KOPT-K1 (cell line): Measurements from ENCODE around the gene POLR2J2.
"Not testable (repeated sequence)": the region's sequence is repeated elsewhere in the genome, so short reads cannot be mapped to it uniquely, and the experiment has no call there.

ENCODE experiments used
- H3K27ac ChIP-seq: fragments of 200-600 bp; sonication (generic); 2 replicates; pipeline ENCODE4 v1.5.1; 2016; ENCODE audit warnings: antibody characterized with exemption, mild to moderate bottlenecking, low read depth, low read length; ENCODE audit not compliant: poor library complexity, severe bottlenecking
- H3K36me3 ChIP-seq: fragments of 200-600 bp; sonication (generic); 2 replicates; pipeline ENCODE4 v1.5.1; 2017; ENCODE audit warnings: antibody characterized with exemption, mild to moderate bottlenecking, low read length, moderate library complexity; ENCODE audit not compliant: insufficient read depth
- H3K9me3 ChIP-seq: fragments of 200-600 bp; sonication (generic); 2 replicates; pipeline ENCODE4 v1.5.1; 2017; ENCODE audit warnings: antibody characterized with exemption, low read length, mild to moderate bottlenecking; ENCODE audit not compliant: insufficient read depth, poor library complexity, severe bottlenecking

POLR2J2 gene

GRCh38 chr7:102688299-102689036 lies 17.0 kb upstream of the POLR2J2 start:
- H3K9me3 ChIP-seq, H3K27ac ChIP-seq, H3K36me3 ChIP-seq: not testable (repeated sequence)

DNA sequence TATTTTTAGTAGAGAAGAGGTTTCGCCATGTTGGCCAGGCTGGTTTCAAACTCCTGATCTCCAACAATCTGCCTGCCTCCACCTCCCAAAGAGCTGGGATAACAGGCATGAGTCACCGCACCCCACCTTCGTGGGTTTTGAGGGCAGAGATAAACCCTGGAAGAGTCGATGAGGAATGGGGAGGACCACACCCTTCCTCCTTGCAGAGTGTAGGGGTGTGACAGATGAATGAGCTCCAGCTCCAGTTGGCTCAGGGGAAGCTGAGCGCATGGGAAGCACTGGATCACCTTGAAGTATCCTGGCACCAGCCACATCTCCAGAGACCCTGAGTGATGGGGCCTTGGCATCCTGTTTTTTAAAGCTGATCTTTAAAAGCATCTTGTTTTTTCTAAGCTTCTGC lies 11.1 kb upstream of the POLR2J2 start:
- not testable (repeated sequence) for H3K9me3 ChIP-seq, H3K27ac ChIP-seq, H3K36me3 ChIP-seq

DNA sequence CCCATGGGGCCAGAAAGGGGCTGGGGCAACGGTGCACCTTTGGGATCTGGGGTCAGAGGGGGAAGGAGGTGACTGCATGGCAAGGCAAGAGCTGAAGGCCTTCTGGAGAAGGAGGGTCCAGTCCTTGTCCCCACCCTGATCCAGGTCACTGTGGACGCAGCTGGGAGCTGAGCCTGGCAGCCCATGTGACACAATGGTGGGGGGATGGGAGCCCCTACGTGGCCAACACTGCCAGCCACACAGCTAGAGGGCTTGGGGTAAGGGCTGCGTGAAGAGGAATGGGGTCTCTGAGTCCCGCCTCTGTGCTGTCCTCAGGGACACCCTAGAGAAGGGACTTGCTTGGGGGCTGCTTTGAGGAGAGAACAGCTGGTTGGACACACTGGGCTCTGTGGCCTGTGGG lies 9.3 kb upstream of the POLR2J2 start:
- H3K9me3 ChIP-seq, H3K36me3 ChIP-seq, H3K27ac ChIP-seq: not testable (repeated sequence)

DNA sequence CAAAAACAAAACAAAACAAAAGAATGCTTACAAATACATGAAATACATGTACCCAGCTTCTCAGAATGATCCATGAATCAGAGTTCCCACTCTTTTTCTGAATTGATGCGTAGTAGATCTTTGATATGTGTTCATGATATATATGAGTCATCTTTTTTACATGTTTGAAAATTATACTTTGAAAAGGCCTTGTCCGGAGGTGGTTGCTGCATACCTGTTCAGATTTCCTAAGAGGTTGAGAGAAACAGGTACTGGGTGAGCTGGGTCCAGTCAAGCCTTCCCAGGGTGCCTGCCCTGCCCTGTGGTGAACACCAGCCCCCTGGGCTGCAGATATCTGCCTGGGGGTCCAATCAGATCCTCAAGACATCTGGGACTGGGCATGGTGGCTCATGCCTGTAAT lies 4.1 kb upstream of the POLR2J2 start:
- not testable (repeated sequence) for H3K36me3 ChIP-seq, H3K9me3 ChIP-seq, H3K27ac ChIP-seq

- H3K27ac ChIP-seq, H3K9me3 ChIP-seq, H3K36me3 ChIP-seq: not testable (repeated sequence)
Observed at GRCh38 chr7:102673447-102674067, 2.1 kb upstream of the POLR2J2 start.

DNA sequence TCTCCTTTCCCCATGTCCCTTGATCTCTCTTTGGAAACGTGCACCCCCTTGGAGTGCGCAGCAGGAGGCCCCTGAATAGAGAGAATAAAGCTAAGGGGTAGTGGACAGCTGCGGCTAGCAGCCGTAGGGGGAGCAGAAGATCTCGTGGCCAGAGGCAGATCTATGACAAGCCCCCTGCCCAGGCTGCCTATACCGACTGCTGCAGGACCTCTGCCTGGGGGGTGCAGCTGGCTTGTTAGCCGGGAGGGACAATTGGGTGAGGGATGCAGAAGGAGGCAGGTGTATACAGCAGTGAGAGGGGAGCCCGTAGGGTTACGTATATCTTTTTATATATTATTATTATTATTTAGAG lies 469 bp upstream of the POLR2J2 start:
- not testable (repeated sequence) for H3K36me3 ChIP-seq, H3K27ac ChIP-seq

GRCh38 chr7:102667523-102667922 lies 3.9 kb downstream of the POLR2J2 start:
- H3K36me3 ChIP-seq, H3K27ac ChIP-seq, H3K9me3 ChIP-seq: not testable (repeated sequence)

More for the DNA sequence above, 469 bp upstream of the POLR2J2 start:
- H3K9me3 ChIP-seq, result not testable (repeated sequence)

- not testable (repeated sequence) for H3K9me3 ChIP-seq, H3K36me3 ChIP-seq, H3K27ac ChIP-seq
Observed at GRCh38 chr7:102666850-102667249, 4.6 kb downstream of the POLR2J2 start.

DNA sequence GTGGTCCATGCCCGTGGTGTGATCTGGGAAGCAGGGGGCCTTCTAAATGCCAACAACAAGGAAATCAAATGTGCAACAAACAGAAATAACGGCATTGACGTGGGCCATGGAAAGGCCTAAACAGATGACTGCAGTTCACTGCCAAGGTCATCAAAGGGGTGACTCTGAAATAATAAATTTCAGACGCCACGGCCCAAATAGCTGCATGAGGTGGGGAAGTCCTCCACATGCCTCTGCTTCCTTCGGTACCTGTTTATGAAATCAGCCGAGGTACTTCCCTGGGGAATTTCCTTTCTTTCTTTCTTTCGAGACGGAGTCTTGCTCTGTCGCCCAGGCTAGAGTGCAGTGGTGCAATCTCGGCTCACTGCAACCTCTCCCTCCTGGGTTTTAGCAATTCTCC lies 6.7 kb downstream of the POLR2J2 start:
- H3K27ac ChIP-seq, H3K36me3 ChIP-seq, H3K9me3 ChIP-seq: not testable (repeated sequence)

DNA sequence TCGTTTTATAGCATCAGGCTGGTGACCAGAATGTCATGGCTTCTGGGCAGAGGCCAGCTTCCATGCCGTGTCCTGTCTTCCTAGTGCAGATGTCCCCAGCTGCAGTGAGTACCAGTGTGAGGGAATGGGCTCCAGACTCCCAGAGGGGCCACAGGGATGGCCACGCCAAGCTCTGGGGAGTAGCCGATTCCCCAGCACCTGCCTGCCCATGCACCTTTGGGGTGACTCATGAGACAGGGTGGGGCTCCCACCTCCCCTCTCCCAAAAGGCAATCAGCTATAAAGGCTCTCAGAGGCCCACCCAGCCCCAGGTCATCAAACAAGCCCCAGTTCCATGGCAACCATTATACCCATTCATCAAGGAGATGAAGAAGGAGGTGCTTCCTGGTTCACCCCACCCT lies 21.5 kb downstream of the POLR2J2 start, which contains the start of gene SPDYE2B:
TSS of gene SPDYE2B (plus strand) at position 396 of the 400 bp plus-strand sequence. CDS start 2,030 bp downstream, outside the sequence.
- not testable (repeated sequence) for H3K9me3 ChIP-seq, H3K36me3 ChIP-seq, H3K27ac ChIP-seq

DNA sequence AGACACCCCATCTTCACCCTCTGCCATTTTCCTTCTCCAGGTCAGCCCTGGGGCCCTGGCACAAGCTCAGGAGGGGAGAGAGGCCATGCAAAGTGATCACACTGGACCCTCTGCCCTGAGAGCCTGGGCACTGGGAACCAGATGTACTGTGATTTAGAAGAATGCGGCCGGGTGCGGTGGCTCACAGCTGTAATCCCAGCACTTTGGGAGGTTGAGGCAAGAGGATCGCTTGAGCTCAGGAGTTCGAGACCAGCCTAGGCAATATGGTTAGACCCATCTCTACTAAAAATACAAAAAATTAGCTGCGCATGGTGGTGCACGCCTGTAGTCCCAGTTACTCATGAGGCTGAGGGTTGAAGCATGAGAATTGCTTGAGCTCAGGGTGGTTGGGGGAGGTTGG lies 23.6 kb downstream of the POLR2J2 start:
- H3K36me3 ChIP-seq, H3K27ac ChIP-seq, H3K9me3 ChIP-seq: not testable (repeated sequence)

GRCh38 chr7:102643404-102643803 lies 28.1 kb downstream of the POLR2J2 start:
- not testable (repeated sequence) for H3K27ac ChIP-seq, H3K36me3 ChIP-seq, H3K9me3 ChIP-seq

- not testable (repeated sequence) for H3K36me3 ChIP-seq, H3K27ac ChIP-seq, H3K9me3 ChIP-seq
Observed at GRCh38 chr7:102642691-102643090, 28.8 kb downstream of the POLR2J2 start, which contains the start of gene UPK3BL1. UPK3BL1 (minus strand) TSS chr7:102642791; CDS start chr7:102642741, 50 bp downstream.

GRCh38 chr7:102638848-102639247 lies 32.6 kb downstream of the POLR2J2 start:
- H3K27ac ChIP-seq, H3K36me3 ChIP-seq, H3K9me3 ChIP-seq: not testable (repeated sequence)

DNA sequence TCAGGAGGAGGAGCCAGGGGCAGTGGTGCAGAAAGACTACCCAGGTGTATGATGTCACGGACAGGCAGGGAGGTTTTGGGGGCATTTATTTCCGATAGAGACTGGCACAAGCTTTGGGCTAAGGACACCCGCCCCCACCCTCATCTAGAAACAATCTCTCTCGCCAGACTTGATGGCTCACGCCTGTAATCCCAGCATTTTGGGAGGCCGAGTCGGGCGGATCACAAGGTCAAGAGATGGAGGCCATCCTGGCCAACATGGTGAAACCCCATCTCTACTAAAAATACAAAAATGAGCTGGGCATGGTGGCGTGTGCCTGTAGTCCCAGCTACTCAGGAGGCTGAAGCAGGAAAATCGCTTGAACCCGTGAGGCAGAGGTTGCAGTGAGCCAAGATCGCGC lies 34.5 kb downstream of the POLR2J2 start:
- H3K36me3 ChIP-seq, H3K9me3 ChIP-seq, H3K27ac ChIP-seq: not testable (repeated sequence)

DNA sequence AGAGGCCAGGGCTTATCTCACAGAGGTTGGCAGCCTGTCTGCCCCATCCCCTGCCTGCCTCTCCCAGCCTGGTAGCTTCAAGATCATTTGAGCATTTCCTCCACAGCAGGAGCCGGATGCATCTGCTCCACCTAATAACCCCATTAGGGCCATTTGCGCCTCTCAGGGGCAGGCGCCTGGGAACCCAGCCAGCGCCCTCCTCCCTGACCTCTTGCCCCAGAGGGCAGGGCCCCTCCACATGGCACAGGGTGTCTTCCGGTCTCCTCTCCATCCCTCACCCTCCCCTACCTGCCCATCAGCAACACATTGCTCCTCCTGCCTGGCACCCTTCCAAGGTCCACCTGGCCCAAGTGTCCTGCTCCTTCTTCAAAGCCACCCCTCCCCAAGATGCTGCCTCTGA lies 36.1 kb downstream of the POLR2J2 start:
- H3K27ac ChIP-seq, H3K36me3 ChIP-seq, H3K9me3 ChIP-seq: not testable (repeated sequence)
